HG03025 (cell line): Measurements from ENCODE around the gene ZNF611.
"Not testable (repeated sequence)": the region's sequence is repeated elsewhere in the genome, so short reads cannot be mapped to it uniquely, and the experiment has no call there.

Experiments used
- ATAC-seq: cut with Tn5 transposase; IDR thresholded peaks from one replicate; pipeline ENCODE4 v1.9.1; 2021; ENCODE audit warnings: mild to moderate bottlenecking, moderate library complexity; ENCODE audit not compliant: unreplicated experiment, low FRiP score

The ZNF611 gene

GRCh38 chr19:52687684-52688083 lies 47.2 kb downstream of the ZNF611 start:
- ATAC-seq: no peak

GRCh38 chr19:52685811-52686210 lies 49.0 kb downstream of the ZNF611 start:
- ATAC-seq: no peak

GRCh38 chr19:52681216-52681615 lies 53.6 kb downstream of the ZNF611 start:
- ATAC-seq: not testable (repeated sequence)

GRCh38 chr19:52679598-52679997 lies 55.2 kb downstream of the ZNF611 start:
- ATAC-seq: no peak

GRCh38 chr19:52675239-52675638 lies 59.6 kb downstream of the ZNF611 start:
- not testable (repeated sequence) for ATAC-seq

- ATAC-seq: no peak
These were observed 61.8 kb downstream of the ZNF611 start for GRCh38 chr19:52673014-52673413.

GRCh38 chr19:52670046-52670445 lies 64.8 kb downstream of the ZNF611 start:
- ATAC-seq: no peak

- no peak for ATAC-seq
These were observed 65.3 kb downstream of the ZNF611 start for GRCh38 chr19:52669586-52669985.

- ATAC-seq: no peak
These were observed 66.9 kb downstream of the ZNF611 start for GRCh38 chr19:52667972-52668371.

- no peak for ATAC-seq
These were observed 68.3 kb downstream of the ZNF611 start for GRCh38 chr19:52666506-52666905.

- ATAC-seq: no peak
These were observed 69.3 kb downstream of the ZNF611 start for GRCh38 chr19:52665529-52665928.

- ATAC-seq: no peak
These were observed 69.8 kb downstream of the ZNF611 start for GRCh38 chr19:52665027-52665426.

GRCh38 chr19:52664461-52664860 lies 70.4 kb downstream of the ZNF611 start:
- ATAC-seq: no peak

GRCh38 chr19:52662631-52663030 lies 72.2 kb downstream of the ZNF611 start:
- no peak for ATAC-seq

- ATAC-seq: no peak
These were observed 73.9 kb downstream of the ZNF611 start for GRCh38 chr19:52660981-52661380.

- ATAC-seq: no peak
These were observed 75.8 kb downstream of the ZNF611 start for GRCh38 chr19:52659013-52659412.

GRCh38 chr19:52658595-52658994 lies 76.2 kb downstream of the ZNF611 start:
- ATAC-seq: no peak

- ATAC-seq: no peak
These were observed 81.7 kb downstream of the ZNF611 start for GRCh38 chr19:52653161-52653560.
